ENCODE data around the gene PPP1R18.

GRCh38 chr6:30688569-30688968, 2.1 kb upstream of the PPP1R18 start:
- TF ChIP-seq CTCF (IDR thresholded peaks at IDR 0.05): no peak
- no peak for TF ChIP-seq POLR2AphosphoS5 (IDR thresholded peaks at IDR 0.05)
- TF ChIP-seq POLR2A (IDR thresholded peaks at IDR 0.05): no peak
